Fibroblast of villous mesenchyme (primary cell): ENCODE data around the gene ADAM12. TPM values are rescaled to one million over a fixed set of nuclear protein-coding genes. Genes with fewer than 3 reads are reported as not detected.
A peak's percentile ranks its signal among the peaks of the same experiment; 100 is the strongest.

ENCODE experiments used
- DNase-seq: peaks from one replicate; pipeline ENCODE4 v3.0.0-alpha.2; 2010; ENCODE audit warnings: low read depth
- H3K4me3 ChIP-seq: 2 replicates; pipeline ENCODE4 v1.5.1; 2011; ENCODE audit warnings: low read depth, mild to moderate bottlenecking, low read length
- total RNA-seq: library from RNA; depleted of rRNA; stranded (reverse); fragments of >200 nt; gene quantifications from 2 replicates; pipeline ENCODE4 v1.2.3, GENCODE V29; 2012
- TF ChIP-seq, protein P1 (sequence below): IDR thresholded peaks from 2 replicates; pipeline ENCODE4 v1.5.1; 2012; ENCODE audit warnings: low read depth, mild to moderate bottlenecking, low read length; ENCODE audit not compliant: insufficient read depth

ADAM12 gene
- total RNA-seq, 1 donor, result 22.5 TPM

GRCh38 chr10:126270111-126270510, 118.2 kb downstream of the ADAM12 start:
- no peak overlapping the region for H3K4me3 ChIP-seq
- TF ChIP-seq, protein P1, sequence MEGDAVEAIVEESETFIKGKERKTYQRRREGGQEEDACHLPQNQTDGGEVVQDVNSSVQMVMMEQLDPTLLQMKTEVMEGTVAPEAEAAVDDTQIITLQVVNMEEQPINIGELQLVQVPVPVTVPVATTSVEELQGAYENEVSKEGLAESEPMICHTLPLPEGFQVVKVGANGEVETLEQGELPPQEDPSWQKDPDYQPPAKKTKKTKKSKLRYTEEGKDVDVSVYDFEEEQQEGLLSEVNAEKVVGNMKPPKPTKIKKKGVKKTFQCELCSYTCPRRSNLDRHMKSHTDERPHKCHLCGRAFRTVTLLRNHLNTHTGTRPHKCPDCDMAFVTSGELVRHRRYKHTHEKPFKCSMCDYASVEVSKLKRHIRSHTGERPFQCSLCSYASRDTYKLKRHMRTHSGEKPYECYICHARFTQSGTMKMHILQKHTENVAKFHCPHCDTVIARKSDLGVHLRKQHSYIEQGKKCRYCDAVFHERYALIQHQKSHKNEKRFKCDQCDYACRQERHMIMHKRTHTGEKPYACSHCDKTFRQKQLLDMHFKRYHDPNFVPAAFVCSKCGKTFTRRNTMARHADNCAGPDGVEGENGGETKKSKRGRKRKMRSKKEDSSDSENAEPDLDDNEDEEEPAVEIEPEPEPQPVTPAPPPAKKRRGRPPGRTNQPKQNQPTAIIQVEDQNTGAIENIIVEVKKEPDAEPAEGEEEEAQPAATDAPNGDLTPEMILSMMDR, result no peak
- peak; percentile 88 for DNase-seq

- peak; percentile 76 for DNase-seq
- TF ChIP-seq, protein P1, result no peak
- no peak overlapping the region for H3K4me3 ChIP-seq
Observed at GRCh38 chr10:126268013-126268920, 120.0 kb downstream of the ADAM12 start.

- H3K4me3 ChIP-seq, result no peak overlapping the region
- DNase-seq, result peak; percentile 46
- TF ChIP-seq, protein P1, result no peak
Observed at GRCh38 chr10:126264102-126265018, 123.9 kb downstream of the ADAM12 start.

DNA sequence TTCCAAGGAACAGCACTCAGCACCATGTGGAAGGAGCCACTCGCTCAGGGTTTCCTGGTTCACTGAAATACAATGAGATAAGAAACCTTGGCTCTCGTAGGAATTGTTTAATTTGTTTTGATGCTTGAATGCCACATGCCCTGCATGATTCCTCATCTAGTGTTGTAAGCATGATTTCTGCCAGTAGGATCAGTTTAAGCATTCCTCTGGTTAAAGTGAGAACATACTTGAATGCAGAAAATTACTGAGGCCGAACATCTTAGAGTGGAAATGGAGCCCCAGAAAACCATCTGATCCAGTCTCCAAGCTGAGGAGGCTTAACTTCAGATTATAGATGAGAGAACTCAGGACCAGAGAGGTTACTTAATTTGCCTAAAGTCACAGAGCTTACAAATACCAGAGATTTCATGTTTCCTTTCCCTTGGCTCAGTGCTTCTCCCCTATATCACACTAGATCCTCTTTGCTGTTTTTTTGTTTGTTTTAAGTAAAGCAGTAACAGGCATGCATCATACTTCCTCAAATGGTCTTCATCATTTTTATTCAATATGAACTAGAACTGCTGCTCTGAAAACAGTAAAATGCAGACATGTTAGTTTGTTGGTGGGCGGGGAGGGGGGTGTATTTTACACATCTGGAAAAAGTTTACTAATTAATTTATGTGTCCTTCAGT, 125.1 kb downstream of the ADAM12 start:
- DNase-seq, result no peak
- TF ChIP-seq, protein P1, result no peak
- no peak overlapping the region for H3K4me3 ChIP-seq

GRCh38 chr10:126262233-126262838, 125.9 kb downstream of the ADAM12 start:
- TF ChIP-seq, protein P1, result no peak
- H3K4me3 ChIP-seq, result no peak overlapping the region
- DNase-seq, result no peak
